Ishikawa (cell line): Measurements from ENCODE around the gene OR10P1.

Experiments
- CREB1 ChIP-seq: IDR thresholded peaks from 2 replicates; pipeline ENCODE4 v1.6.1; 2012; ENCODE audit warnings: low read depth
- FOXM1 ChIP-seq: IDR thresholded peaks from 2 replicates; pipeline ENCODE4 v1.6.1; 2012; ENCODE audit warnings: low read depth, borderline replicate concordance
- NFIC ChIP-seq: IDR thresholded peaks from 2 replicates; pipeline ENCODE4 v1.6.1; 2012
- RAD21 ChIP-seq: IDR thresholded peaks from 2 replicates; pipeline ENCODE4 v1.6.1; 2012; ENCODE audit warnings: low read depth
- TAF1 ChIP-seq: IDR thresholded peaks from 2 replicates; pipeline ENCODE4 v1.6.1; 2012; ENCODE audit warnings: low read depth, mild to moderate bottlenecking
- USF1 ChIP-seq: IDR thresholded peaks from 2 replicates; pipeline ENCODE4 v1.6.1; 2012
- ZBTB7A ChIP-seq: IDR thresholded peaks from 2 replicates; pipeline ENCODE4 v1.6.1; 2012; ENCODE audit warnings: low read depth

DNA sequence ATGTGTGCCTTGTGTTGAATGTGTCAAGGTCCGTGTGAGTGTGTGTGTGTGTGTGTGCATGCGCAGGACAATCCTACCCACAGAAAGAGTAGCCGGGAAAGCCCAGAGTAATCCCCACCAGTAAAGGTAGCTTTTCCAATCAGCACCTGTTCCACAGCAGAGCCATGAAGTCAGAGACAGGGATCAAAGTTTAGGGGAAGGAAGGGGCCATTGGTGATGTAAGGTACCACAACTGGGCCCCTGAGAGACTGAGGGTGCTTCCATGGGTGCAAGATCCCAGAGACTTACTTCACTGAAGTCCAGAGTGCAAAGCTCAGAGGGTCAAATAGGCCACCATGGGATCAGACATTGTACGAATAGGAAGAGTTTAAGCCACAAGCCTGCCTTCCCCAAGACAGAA is 20.5 kb downstream of the OR10P1 start:
- TF ChIP-seq NFIC: no peak
- TF ChIP-seq TAF1: no peak
- no peak for TF ChIP-seq ZBTB7A
- no peak for TF ChIP-seq USF1
- TF ChIP-seq RAD21: no peak
- TF ChIP-seq FOXM1: no peak
- TF ChIP-seq CREB1: no peak
